DMS53 treated with DMSO at 0.1 percent for 48 hours (cell line): Measurements from ENCODE around the gene ASPN.

ENCODE experiments used
- DNase-seq: peaks from one replicate; lab custom pipeline; 2025; ENCODE audit not compliant: unreplicated experiment; lab: John Stamatoyannopoulos, UW

The ASPN gene

GRCh38 chr9:92482329-92482728 is at the start of gene ASPN:
TSS of gene ASPN (minus strand) at chr9:92482506.
- DNase-seq = no peak

- DNase-seq = no peak
Measured at GRCh38 chr9:92530893-92531292, 48.6 kb upstream of the ASPN start.

GRCh38 chr9:92529124-92529523 is 46.8 kb upstream of the ASPN start:
- no peak for DNase-seq

- DNase-seq = no peak
Measured at GRCh38 chr9:92528522-92528849, 46.2 kb upstream of the ASPN start.

GRCh38 chr9:92527832-92528521 is 45.7 kb upstream of the ASPN start:
- DNase-seq = no peak

- no peak for DNase-seq
Measured at GRCh38 chr9:92527291-92527828, 45.1 kb upstream of the ASPN start.

- no peak for DNase-seq
Measured at GRCh38 chr9:92525306-92525705, 43.0 kb upstream of the ASPN start.

- no peak for DNase-seq
Measured at GRCh38 chr9:92524881-92525280, 42.6 kb upstream of the ASPN start.

- no peak for DNase-seq
Measured at GRCh38 chr9:92522983-92523970, 41.0 kb upstream of the ASPN start.

GRCh38 chr9:92520837-92521236 is 38.5 kb upstream of the ASPN start:
- DNase-seq = no peak

- no peak for DNase-seq
Measured at GRCh38 chr9:92518199-92518598, 35.9 kb upstream of the ASPN start.

- no peak for DNase-seq
Measured at GRCh38 chr9:92517046-92517445, 34.7 kb upstream of the ASPN start.

- DNase-seq = no peak
Measured at GRCh38 chr9:92516521-92516920, 34.2 kb upstream of the ASPN start.

GRCh38 chr9:92514635-92515034 is 32.3 kb upstream of the ASPN start:
- no peak for DNase-seq

GRCh38 chr9:92513349-92513748 is 31.0 kb upstream of the ASPN start:
- no peak for DNase-seq

GRCh38 chr9:92512622-92513021 is 30.3 kb upstream of the ASPN start:
- no peak for DNase-seq

GRCh38 chr9:92510747-92511146 is 28.4 kb upstream of the ASPN start:
- DNase-seq = no peak

GRCh38 chr9:92509050-92509449 is 26.7 kb upstream of the ASPN start:
- DNase-seq = no peak

- no peak for DNase-seq
Measured at GRCh38 chr9:92508018-92508820, 25.9 kb upstream of the ASPN start.

GRCh38 chr9:92507496-92507895 is 25.2 kb upstream of the ASPN start:
- DNase-seq = no peak

- DNase-seq = no peak
Measured at GRCh38 chr9:92507005-92507404, 24.7 kb upstream of the ASPN start.
